ENCODE data around the gene SLC6A13.

DNA sequence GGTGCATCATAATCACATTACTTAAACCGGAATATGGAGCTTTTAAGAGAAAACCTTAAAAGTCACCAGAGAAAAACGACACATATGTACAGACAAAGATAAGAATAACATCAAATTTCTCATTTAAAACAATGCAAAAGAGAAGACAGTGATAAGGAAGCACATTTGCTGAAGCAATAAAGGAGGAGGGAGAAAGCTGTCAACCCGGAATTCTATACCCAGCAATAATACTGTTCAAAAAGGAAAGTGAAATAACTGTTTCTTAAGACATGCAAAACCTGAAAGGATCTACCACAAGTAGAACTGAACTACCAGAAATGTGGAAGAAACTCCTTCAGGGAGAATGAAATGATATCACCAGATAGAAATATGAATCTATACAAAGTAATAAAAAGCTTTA lies 15.4 kb downstream of the SLC6A13 start:
- TF ChIP-seq, protein P1, sequence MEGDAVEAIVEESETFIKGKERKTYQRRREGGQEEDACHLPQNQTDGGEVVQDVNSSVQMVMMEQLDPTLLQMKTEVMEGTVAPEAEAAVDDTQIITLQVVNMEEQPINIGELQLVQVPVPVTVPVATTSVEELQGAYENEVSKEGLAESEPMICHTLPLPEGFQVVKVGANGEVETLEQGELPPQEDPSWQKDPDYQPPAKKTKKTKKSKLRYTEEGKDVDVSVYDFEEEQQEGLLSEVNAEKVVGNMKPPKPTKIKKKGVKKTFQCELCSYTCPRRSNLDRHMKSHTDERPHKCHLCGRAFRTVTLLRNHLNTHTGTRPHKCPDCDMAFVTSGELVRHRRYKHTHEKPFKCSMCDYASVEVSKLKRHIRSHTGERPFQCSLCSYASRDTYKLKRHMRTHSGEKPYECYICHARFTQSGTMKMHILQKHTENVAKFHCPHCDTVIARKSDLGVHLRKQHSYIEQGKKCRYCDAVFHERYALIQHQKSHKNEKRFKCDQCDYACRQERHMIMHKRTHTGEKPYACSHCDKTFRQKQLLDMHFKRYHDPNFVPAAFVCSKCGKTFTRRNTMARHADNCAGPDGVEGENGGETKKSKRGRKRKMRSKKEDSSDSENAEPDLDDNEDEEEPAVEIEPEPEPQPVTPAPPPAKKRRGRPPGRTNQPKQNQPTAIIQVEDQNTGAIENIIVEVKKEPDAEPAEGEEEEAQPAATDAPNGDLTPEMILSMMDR (IDR thresholded peaks at IDR 0.05), result no peak
- no peak for TF ChIP-seq POLR2A (IDR thresholded peaks at IDR 0.05)
